HepG2 (cell line): ENCODE measurements around the gene TTLL11. TPM values are rescaled to one million over a fixed set of nuclear protein-coding genes. Genes with fewer than 3 reads are reported as not detected.

Experiments used
- ATAC-seq: fragments of 200-7000 bp; cut with Tn5 transposase; 3 replicates; pipeline ENCODE4 v1.9.1; 2020; ENCODE audit warnings: mild to moderate bottlenecking, moderate library complexity
- BruUV-seq: library from RNA; stranded (reverse); fragments of 400-500 nt; replicated peaks from 2 replicates; lab custom pipeline; 2021; lab: Mats Ljungman, UMichigan
- CTCF ChIA-PET: fragments of 300-600 bp; formaldehyde crosslinking; extraction: SDS; loops from one replicate; lab custom pipeline; 2021; ENCODE audit warnings: low total read pairs, inconsistent platforms, low intra/inter-chr PET ratio; lab: Yijun Ruan, JAX
- POLR2A ChIA-PET: fragments of 350-600 bp; sonication (Branson Sonifier 250); formaldehyde crosslinking; loops from one replicate; lab custom pipeline; 2020; ENCODE audit warnings: antibody characterized with exemption, inconsistent platforms; lab: Yijun Ruan, JAX
- DNase-seq: peaks from one replicate; pipeline ENCODE4 v3.0.0-alpha.2; 2015; ENCODE audit warnings: low spot score
- FAIRE-seq: peaks from 3 replicates; lab custom pipeline; 2011; peaks lifted over from hg19 to GRCh38; lab: Jason Lieb, UNC
- H2AFZ ChIP-seq: one replicate; pipeline ENCODE4 v1.6.1; 2011; ENCODE audit warnings: low read length, inconsistent platforms
- H3K27ac ChIP-seq: fragments of 300-600 bp; 3 replicates; pipeline ENCODE4 v1.8.0; 2011; ENCODE audit warnings: mixed run types, mild to moderate bottlenecking, mixed read lengths, low read length, inconsistent platforms; ENCODE audit not compliant: insufficient read depth; ENCODE audit errors: extremely low read length
- H3K27me3 ChIP-seq, 2 experiments: fragments of 200-600 bp in 1 of 2; 2 replicates in 1 of 2; 3 replicates in 1 of 2; pipeline versions ENCODE4 v1.6.0 to v1.8.0; 2011; ENCODE audit warnings: low read length in 2 of 2, mild to moderate bottlenecking in 2 of 2, moderate library complexity in 2 of 2, inconsistent platforms in 1 of 2; ENCODE audit not compliant: insufficient read depth in 2 of 2, control insufficient read depth in 1 of 2
- H3K36me3 ChIP-seq, 2 experiments: fragments of 200-600 bp in 1 of 2; replicated peaks in 1 of 2; 2 replicates in 1 of 2; 3 replicates in 1 of 2; pipeline versions ENCODE4 v1.5.1 to v1.8.0; 2011; ENCODE audit warnings: low read length in 2 of 2, inconsistent platforms in 1 of 2; ENCODE audit not compliant: insufficient read depth in 2 of 2, control insufficient read depth in 1 of 2
- H3K4me1 ChIP-seq: 2 replicates; pipeline ENCODE4 v1.5.1; 2012; ENCODE audit warnings: low read length, inconsistent platforms; ENCODE audit not compliant: insufficient read depth
- H3K4me2 ChIP-seq: 2 replicates; pipeline ENCODE4 v1.6.0; 2011; ENCODE audit warnings: low read depth, low read length, inconsistent platforms
- H3K4me3 ChIP-seq, 3 experiments: fragments of 200-600 bp in 1 of 3; sonication (generic), shearing (Covaris generic) in 1 of 3; replicated peaks in 1 of 3; 2 replicates each; pipeline ENCODE4 v1.5.1; 2011 to 2016; ENCODE audit warnings: low read length in 3 of 3, inconsistent platforms in 2 of 3, low read depth in 2 of 3, mild to moderate bottlenecking in 2 of 3, control low read depth in 1 of 3, mixed read lengths in 1 of 3; ENCODE audit not compliant: insufficient read depth in 1 of 3
- H3K79me2 ChIP-seq: one replicate; pipeline ENCODE4 v1.6.1; 2011; ENCODE audit warnings: low read length, inconsistent platforms; ENCODE audit not compliant: insufficient read depth
- H3K9ac ChIP-seq: 2 replicates; pipeline ENCODE4 v1.6.0; 2011; ENCODE audit warnings: mild to moderate bottlenecking, low read depth, low read length, inconsistent platforms; ENCODE audit not compliant: insufficient read depth
- H3K9me3 ChIP-seq: 2 replicates; pipeline ENCODE4 v1.5.1; 2012; ENCODE audit warnings: mild to moderate bottlenecking, low read length
- H4K20me1 ChIP-seq: 2 replicates; pipeline ENCODE4 v1.6.0; 2011; ENCODE audit warnings: inconsistent platforms, mild to moderate bottlenecking, low read length, moderate library complexity; ENCODE audit not compliant: insufficient read depth
- ATF3 ChIP-seq: sonication (generic); formaldehyde crosslinking; IDR thresholded peaks from 2 replicates; pipeline ENCODE4 v1.4.0; 2020; ENCODE audit warnings: missing genetic modification reagents
- CEBPZ ChIP-seq: IDR thresholded peaks from 2 replicates; pipeline ENCODE4 v1.6.1; 2012; ENCODE audit warnings: low read length, improper control_type of control experiment
- DDIT3 ChIP-seq: sonication (generic); formaldehyde crosslinking; IDR thresholded peaks from 2 replicates; pipeline ENCODE4 v1.4.0; 2020; ENCODE audit warnings: mild to moderate bottlenecking, missing genetic modification reagents
- SRSF4 ChIP-seq: fragments of 200-400 bp; formaldehyde crosslinking; IDR thresholded peaks from one replicate; pipeline ENCODE4 v1.6.1; 2018; ENCODE audit warnings: mild to moderate bottlenecking, low read depth, low read length, moderate library complexity; ENCODE audit not compliant: poor library complexity, severe bottlenecking
- THAP9 ChIP-seq: sonication (generic); formaldehyde crosslinking; IDR thresholded peaks from 2 replicates; pipeline ENCODE4; 2020; ENCODE audit warnings: missing genetic modification reagents, mild to moderate bottlenecking, borderline replicate concordance
- ZBTB14 ChIP-seq: sonication (generic); formaldehyde crosslinking; IDR thresholded peaks from 2 replicates; pipeline ENCODE4 v1.4.0; 2020; ENCODE audit warnings: missing genetic modification reagents
- ZBTB7B ChIP-seq: sonication (generic); formaldehyde crosslinking; IDR thresholded peaks from 2 replicates; pipeline ENCODE4 v1.4.0; 2020; ENCODE audit warnings: missing genetic modification reagents
- ZNF513 ChIP-seq: sonication (generic); formaldehyde crosslinking; conservative IDR thresholded peaks from 2 replicates; pipeline ENCODE4 v1.5.0; 2020; ENCODE audit warnings: missing genetic modification reagents
- ZNF710 ChIP-seq: sonication (generic); formaldehyde crosslinking; IDR thresholded peaks from 2 replicates; pipeline ENCODE4 v1.5.0; 2020; ENCODE audit warnings: mild to moderate bottlenecking, missing genetic modification reagents, borderline replicate concordance
- ZNF816 ChIP-seq: sonication (generic); formaldehyde crosslinking; IDR thresholded peaks from 2 replicates; pipeline ENCODE4 v1.8.0; 2022; ENCODE audit warnings: missing genetic modification reagents, mild to moderate bottlenecking, borderline replicate concordance
- WGBS: methylation state at CpG from one replicate; pipeline ENCODE4 v1.1.6; 2017; ENCODE audit warnings: low lambda C conversion rate; 5-methylcytosine and 5-hydroxymethylcytosine counted together
- in situ Hi-C: cut with HindIII; loops from 2 replicates; pipeline ENCODE4 v1.10.0; 2017; ENCODE audit warnings: low pct_unique_long_range_greater_than_20kb; ENCODE audit not compliant: extremely low pct_ligation_motif_present
- intact Hi-C: fragments of 100-400 bp; cut with micrococcal nuclease; formaldehyde crosslinking; loops from one replicate; pipeline ENCODE4 v1.10.0; 2022; ENCODE audit not compliant: unreplicated experiment
- polyA plus RNA-seq, 8 experiments: library from polyadenylated mRNA; depleted of rRNA in 3 of 8; stranded (reverse) in 7 of 8; unstranded in 1 of 8; fragments of >200 nt; fragmentation: Illumina TruSeq in 4 of 8; extraction: Trizol in 4 of 8; gene quantifications; 2 replicates each; pipeline versions ENCODE4 v1.2.1 to v1.2.3, GENCODE V29; 2011 to 2016; ENCODE audit warnings: low read depth in 4 of 8, missing spikeins in 1 of 8, mixed read lengths in 1 of 8; ENCODE audit not compliant: insufficient read depth in 1 of 8
- total RNA-seq, 5 experiments: library from RNA; depleted of rRNA; stranded (reverse); fragments of >200 nt; fragmentation: Illumina TruSeq; extraction: Trizol; gene quantifications; 2 replicates each; pipeline ENCODE4 v1.2.3, GENCODE V29; 2016; ENCODE audit warnings: low read depth in 1 of 5

TTLL11 gene
- total and polyA plus RNA-seq, 2 of the 13 experiments (the other 11 are each of a cell fraction or from before 2014, with no cell fraction given) = 4.5 to 5.2 TPM

- H3K79me2 ChIP-seq = no peaks in the 10 kb centered on the region
- H3K4me2 ChIP-seq = no peak overlapping the region
- in situ Hi-C loops (no loop called here), intact Hi-C loops (no loop called here)
- DNase-seq = no peak
- peaks cover 1 to 36% of the 10 kb centered on the region in 2 experiments; a peak in 2 of 5 replicates for H3K27me3 ChIP-seq
- H3K27ac ChIP-seq = no peak overlapping the region
- no peaks in the 10 kb centered on the region for H4K20me1 ChIP-seq
- H3K4me1 ChIP-seq = no peaks in the 10 kb centered on the region
- CTCF ChIA-PET = no interaction called here
- H2AFZ ChIP-seq = no peak overlapping the region
- WGBS = 72% methylated on average over 7 of the region's 8 CpGs
- POLR2A ChIA-PET = no interaction called here
- H3K9me3 ChIP-seq = no peaks in the 10 kb centered on the region
- H3K4me3 ChIP-seq = no peak overlapping the region
- no TSS peak for BruUV-seq
- no peak for FAIRE-seq
- H3K36me3 ChIP-seq = no peaks in the 10 kb centered on the region
- no peak overlapping the region for H3K9ac ChIP-seq
- no peak for ATAC-seq
- TF ChIP-seq THAP9 (CRISPR knock-in tag) (no peak), ZBTB14 (CRISPR knock-in tag) (no peak), CEBPZ (no peak), ZBTB7B (CRISPR knock-in tag) (no peak), ZNF513 (CRISPR knock-in tag) (no peak), ZNF816 (no peak), SRSF4 (no peak), ZNF710 (no peak), DDIT3 (CRISPR knock-in tag) (no peak), ATF3 (CRISPR knock-in tag) (no peak)
Observed at GRCh38 chr9:121883281-121884056, 209.6 kb downstream of the TTLL11 start.
